Activated naive CD8-positive, alpha-beta T cell treated with anti-CD3 and anti-CD28 coated beads, Interleukin-2, amount 50 U/mL, for 24 hours (primary cell): ENCODE data around the gene APIP.
"Not testable (repeated sequence)": the region's sequence is repeated elsewhere in the genome, so short reads cannot be mapped to it uniquely, and the experiment has no call there.

Source experiments
- ATAC-seq: fragments of 150-1000 bp; cut with Tn5 transposase; one replicate; pipeline ENCODE4 v1.10.0; 2021
- DNase-seq: peaks from one replicate; pipeline ENCODE4 v3.0.0; 2021
- H3K27ac Mint-ChIP-seq: one replicate; pipeline ENCODE4 v1.8.0; 2021; ENCODE audit warnings: mild to moderate bottlenecking, mixed read lengths
- H3K27me3 Mint-ChIP-seq: one replicate; pipeline ENCODE4 v1.8.0; 2021; ENCODE audit warnings: mixed read lengths
- H3K36me3 Mint-ChIP-seq: one replicate; pipeline ENCODE4 v1.8.0; 2021; ENCODE audit warnings: low read depth, mixed read lengths
- H3K4me1 Mint-ChIP-seq: one replicate; pipeline ENCODE4 v1.8.0; 2021; ENCODE audit warnings: mixed read lengths
- H3K4me3 Mint-ChIP-seq: one replicate; pipeline ENCODE4 v1.8.0; 2021; ENCODE audit warnings: mild to moderate bottlenecking, moderate library complexity, mixed read lengths
- H3K9me3 Mint-ChIP-seq: one replicate; pipeline ENCODE4 v1.8.0; 2021; ENCODE audit warnings: mixed read lengths

Gene APIP

DNA sequence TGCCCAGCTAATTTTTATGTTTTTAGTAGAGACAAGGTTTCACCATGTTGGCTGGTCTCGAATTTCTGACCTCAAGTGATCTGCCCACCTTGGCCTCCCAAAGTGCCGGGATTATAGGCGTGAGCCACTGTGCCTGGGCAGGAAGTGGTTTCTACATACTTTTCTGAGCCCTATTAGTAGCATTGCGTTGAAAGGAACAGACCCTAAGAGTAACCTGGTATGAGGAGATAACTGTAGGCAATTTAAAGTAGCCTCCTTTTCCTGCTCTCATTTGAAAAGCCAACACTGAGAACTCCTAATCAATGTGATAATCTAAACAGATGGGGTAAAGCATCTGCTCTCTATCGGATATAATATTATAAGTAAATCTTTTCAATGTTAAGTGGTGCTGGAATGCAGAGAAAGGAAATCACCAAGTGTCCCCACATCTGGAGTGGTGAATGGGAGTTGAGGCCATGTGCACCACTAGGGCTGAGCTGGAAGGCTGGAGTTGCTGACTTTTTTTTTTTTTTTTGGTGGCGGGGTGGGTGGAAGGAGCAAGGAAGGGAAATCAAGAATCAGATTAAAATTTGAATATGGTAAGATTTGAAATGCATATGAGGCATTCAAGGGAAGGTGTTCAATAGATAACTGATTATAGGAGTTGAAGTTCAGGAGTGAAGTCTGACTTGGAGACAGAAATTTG lies 20.9 kb upstream of the APIP start:
- DNase-seq: no peak
- peaks cover 28% of the 10 kb centered on the region for H3K36me3 Mint-ChIP-seq
- no peak overlapping the region for H3K4me3 Mint-ChIP-seq
- H3K9me3 Mint-ChIP-seq: no peaks in the 10 kb centered on the region
- H3K4me1 Mint-ChIP-seq: peaks cover 17% of the 10 kb centered on the region
- no peak overlapping the region for H3K27ac Mint-ChIP-seq
- no peak for ATAC-seq
- no peaks in the 10 kb centered on the region for H3K27me3 Mint-ChIP-seq

DNA sequence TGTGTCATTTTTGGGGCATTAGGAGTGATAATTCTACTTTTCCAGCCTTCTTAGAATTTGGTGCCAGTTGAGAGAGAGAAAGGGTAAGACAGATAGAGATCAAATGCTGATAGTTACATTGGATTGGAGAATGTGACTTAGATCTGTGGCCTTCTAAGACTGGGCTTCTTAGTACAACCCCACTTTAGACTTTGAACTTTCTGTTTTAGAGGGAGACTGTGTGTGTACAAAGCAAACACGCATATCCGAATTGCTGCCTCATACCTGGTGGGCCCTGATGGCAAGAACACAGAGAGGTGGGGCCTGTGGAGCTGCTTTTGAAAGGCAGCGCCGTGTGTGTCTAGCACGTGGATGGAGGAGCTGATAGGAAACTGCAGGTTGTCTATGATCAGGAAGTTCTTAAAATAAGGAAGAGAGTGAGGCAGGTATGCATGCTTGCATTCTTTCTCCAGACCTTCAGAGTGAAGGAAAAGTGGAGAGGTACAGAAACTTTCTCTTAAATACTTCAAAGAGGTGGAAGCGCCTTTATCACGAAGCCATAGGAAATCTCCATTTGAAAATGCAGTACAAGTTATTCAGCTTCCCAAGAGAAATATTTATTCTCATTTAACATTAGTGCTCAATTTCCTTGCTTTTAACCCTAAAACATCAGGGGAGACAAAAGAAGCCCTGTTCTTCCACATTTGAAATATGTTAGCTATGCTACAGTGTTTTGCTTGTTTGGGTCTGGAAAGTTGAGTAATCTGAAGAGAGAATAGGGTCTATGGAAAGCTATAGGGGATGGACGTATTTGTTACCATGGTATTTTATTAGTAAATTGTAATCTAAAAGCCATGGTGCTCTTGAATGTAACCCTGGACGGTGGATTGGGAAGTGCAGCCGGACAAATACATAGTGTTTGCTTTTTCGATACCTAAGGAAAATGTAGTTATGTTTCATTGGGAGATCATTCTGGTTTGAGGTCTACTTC lies 13.9 kb upstream of the APIP start:
- no peaks in the 10 kb centered on the region for H3K9me3 Mint-ChIP-seq
- no peak overlapping the region for H3K4me3 Mint-ChIP-seq
- no peaks in the 10 kb centered on the region for H3K27me3 Mint-ChIP-seq
- DNase-seq: no peak
- peaks cover 19% of the 10 kb centered on the region for H3K4me1 Mint-ChIP-seq
- no peak for ATAC-seq
- peaks cover 11% of the 10 kb centered on the region for H3K36me3 Mint-ChIP-seq
- no peak overlapping the region for H3K27ac Mint-ChIP-seq

DNA sequence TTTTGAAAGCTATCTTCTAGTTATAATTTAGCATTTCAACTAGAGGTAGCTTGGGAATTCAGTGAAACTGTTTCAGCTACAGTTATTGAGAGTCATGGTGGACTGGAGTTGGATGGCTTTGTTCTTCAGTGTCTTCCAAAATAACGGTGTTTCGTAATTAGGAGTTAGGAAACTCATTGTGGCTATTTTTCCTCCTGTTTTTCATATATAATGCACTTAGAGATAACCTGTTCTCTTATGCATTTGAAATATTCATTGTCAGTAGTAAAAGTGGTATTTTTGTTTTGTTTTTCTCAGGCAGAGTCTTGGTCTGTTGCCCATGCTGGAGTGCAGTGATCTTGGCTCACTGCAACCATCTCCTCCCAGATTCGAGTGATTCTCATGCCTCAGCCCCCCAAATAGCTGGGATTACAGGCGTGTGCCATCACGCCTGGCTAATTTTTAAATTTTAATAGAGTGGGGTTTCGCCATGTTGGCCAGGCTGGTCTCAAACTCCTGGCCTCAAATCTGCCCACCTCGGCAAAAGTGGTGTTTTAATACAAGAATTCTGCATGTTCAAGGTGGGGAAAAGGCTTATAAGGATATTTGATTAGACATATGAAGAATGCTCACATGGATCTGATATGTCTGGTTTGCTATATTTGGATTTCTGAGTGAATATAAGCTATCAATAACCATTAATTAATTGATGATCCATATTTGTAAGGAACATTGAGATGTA lies 12.9 kb upstream of the APIP start:
- H3K27me3 Mint-ChIP-seq: no peaks in the 10 kb centered on the region
- no peaks in the 10 kb centered on the region for H3K9me3 Mint-ChIP-seq
- H3K4me3 Mint-ChIP-seq: no peak overlapping the region
- H3K4me1 Mint-ChIP-seq: peaks cover 19% of the 10 kb centered on the region
- DNase-seq (no peak), ATAC-seq (no peak)
- H3K27ac Mint-ChIP-seq: no peak overlapping the region
- H3K36me3 Mint-ChIP-seq: peaks cover 9% of the 10 kb centered on the region

DNA sequence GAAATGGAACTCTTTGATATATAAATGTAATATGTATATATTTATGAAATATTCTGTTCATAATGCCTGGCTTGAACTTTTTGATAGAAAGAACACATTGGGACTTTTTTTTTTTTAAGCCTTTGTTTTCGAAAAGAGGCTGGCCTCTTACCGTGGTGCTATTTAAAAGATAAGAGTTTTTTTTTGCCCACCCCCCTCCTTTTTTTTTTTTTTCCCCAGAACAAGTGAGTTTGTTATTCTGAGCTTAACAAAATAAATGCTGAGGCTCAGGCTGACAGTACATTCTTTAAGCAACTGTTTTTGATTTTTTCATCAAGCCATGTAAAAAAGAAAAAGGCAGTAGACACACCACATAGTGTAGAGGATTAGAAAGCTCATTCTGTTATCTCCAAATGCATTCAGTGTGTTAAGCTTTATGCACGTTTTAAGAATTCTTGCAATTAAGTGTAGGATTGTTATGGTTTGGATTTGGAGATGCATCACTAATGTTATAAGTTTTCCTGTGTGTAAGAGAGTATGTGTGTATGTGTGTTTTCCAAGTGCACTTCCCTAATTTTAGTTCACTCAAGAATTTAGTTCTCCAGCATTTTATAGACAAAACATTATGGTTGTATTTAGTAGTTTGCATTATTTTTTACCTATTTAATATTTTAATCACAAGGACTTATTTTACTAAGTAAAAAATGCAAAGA lies 12.2 kb upstream of the APIP start:
- Mint-ChIP-seq H3K27me3 (no peaks in the 10 kb centered on the region), H3K9me3 (no peaks in the 10 kb centered on the region), H3K27ac (no peak overlapping the region), H3K36me3 (peaks cover 6% of the 10 kb centered on the region), H3K4me1 (peaks cover 19% of the 10 kb centered on the region), H3K4me3 (no peak overlapping the region)
- ATAC-seq (no peak), DNase-seq (no peak)

DNA sequence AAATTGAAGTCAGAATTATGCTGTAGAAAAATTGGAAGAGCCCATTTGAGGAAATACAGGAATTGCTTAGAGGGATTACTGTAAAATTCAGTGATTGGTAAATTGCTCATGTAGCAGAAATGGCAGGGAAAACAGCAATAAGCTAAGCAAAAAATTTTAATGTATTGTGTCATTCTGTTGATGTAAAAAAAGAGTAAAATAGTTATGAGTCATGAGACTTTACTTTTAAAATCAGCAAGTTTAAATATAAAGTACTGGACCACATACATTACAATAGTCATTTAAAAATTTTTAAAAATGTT lies 10.6 kb upstream of the APIP start:
- ATAC-seq (no peak), DNase-seq (no peak)
- Mint-ChIP-seq H3K27me3 (no peaks in the 10 kb centered on the region), H3K36me3 (no peaks in the 10 kb centered on the region), H3K9me3 (no peaks in the 10 kb centered on the region), H3K4me1 (peaks cover 19% of the 10 kb centered on the region), H3K27ac (no peak overlapping the region), H3K4me3 (no peak overlapping the region)

DNA sequence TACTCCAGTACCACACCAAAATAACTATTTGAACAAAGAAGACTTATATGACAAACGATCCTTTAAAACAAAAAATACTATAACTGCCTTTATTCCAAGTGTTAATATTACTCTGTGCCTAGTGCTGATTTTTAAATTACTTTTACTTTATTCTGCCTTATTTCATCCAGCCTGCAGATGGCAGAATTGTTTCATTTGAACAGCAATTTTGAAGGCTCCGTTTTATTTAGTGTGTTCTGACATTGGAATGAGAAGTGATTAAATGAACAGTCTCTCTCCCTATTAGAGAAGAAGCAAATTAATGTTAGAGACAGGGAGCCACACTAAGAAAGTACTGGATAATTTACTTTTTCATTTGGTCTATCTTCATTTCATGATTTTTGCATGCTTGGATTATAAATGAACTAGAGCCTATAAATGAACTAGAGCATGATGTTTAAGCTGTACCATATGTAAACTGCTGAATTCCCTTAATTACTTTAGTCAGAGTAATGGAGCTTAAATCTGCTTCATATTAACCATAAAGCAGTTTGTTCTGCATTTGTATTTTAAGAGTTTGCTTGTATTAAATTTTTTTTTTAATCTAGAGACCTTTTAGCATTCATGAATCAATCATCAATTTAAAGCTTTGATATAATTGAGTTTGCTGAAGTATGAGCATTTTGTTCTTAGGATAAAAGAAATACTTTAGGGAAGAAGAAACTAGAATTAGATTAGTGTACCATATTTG lies 10.1 kb upstream of the APIP start:
- ATAC-seq: peak; percentile 43
- H3K9me3 Mint-ChIP-seq: no peaks in the 10 kb centered on the region
- H3K36me3 Mint-ChIP-seq: no peaks in the 10 kb centered on the region
- no peak overlapping the region for H3K27ac Mint-ChIP-seq
- DNase-seq: no peak
- H3K4me1 Mint-ChIP-seq: peaks cover 19% of the 10 kb centered on the region
- H3K4me3 Mint-ChIP-seq: no peak overlapping the region
- H3K27me3 Mint-ChIP-seq: no peaks in the 10 kb centered on the region

DNA sequence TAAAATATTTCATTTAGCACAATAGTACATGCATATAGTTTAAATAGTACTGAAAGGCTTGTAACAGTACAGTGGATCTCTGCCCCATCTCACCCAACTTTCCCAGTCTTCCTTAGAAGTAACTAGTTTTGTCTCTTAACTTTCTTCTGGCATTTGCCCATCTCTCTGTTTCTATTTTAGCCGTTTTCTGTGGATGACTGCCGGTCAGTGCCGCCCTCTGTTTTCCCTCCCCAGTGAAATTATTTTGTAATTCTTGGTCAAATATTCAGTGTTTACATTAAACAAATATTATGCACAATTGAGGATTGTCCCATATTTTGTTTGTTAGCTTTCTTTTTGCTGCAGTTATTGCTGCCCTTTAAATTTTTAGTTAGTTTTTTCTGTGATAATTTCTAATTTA lies 8.5 kb upstream of the APIP start:
- Mint-ChIP-seq H3K27ac (no peak overlapping the region), H3K27me3 (no peaks in the 10 kb centered on the region), H3K36me3 (no peaks in the 10 kb centered on the region), H3K4me1 (peaks cover 16% of the 10 kb centered on the region), H3K4me3 (no peak overlapping the region), H3K9me3 (no peaks in the 10 kb centered on the region)
- DNase-seq (no peak), ATAC-seq (no peak)

DNA sequence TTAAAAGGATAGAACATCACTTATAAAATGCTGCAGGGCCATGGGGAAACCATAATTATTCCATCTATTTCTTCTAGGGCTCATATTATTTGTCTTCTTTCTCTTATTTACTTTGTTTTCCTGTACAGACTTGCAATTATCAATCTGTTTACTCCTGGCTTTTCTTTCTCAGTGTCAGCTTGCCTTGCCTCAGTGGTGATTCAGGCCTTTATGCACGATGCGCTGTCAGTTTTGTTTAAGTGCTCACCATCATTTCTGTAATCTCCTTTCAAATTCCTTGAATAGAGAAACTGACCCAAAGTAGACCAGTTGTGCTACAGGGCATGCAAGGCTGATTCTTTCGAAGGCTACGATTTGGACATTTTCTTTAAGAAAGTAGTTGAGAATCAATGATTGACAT lies 5.0 kb upstream of the APIP start:
- H3K4me1 Mint-ChIP-seq: peaks cover 21% of the 10 kb centered on the region
- DNase-seq (no peak), ATAC-seq (no peak)
- H3K9me3 Mint-ChIP-seq: no peaks in the 10 kb centered on the region
- H3K27ac Mint-ChIP-seq: no peak overlapping the region
- no peaks in the 10 kb centered on the region for H3K27me3 Mint-ChIP-seq
- no peak overlapping the region for H3K4me3 Mint-ChIP-seq
- no peaks in the 10 kb centered on the region for H3K36me3 Mint-ChIP-seq

DNA sequence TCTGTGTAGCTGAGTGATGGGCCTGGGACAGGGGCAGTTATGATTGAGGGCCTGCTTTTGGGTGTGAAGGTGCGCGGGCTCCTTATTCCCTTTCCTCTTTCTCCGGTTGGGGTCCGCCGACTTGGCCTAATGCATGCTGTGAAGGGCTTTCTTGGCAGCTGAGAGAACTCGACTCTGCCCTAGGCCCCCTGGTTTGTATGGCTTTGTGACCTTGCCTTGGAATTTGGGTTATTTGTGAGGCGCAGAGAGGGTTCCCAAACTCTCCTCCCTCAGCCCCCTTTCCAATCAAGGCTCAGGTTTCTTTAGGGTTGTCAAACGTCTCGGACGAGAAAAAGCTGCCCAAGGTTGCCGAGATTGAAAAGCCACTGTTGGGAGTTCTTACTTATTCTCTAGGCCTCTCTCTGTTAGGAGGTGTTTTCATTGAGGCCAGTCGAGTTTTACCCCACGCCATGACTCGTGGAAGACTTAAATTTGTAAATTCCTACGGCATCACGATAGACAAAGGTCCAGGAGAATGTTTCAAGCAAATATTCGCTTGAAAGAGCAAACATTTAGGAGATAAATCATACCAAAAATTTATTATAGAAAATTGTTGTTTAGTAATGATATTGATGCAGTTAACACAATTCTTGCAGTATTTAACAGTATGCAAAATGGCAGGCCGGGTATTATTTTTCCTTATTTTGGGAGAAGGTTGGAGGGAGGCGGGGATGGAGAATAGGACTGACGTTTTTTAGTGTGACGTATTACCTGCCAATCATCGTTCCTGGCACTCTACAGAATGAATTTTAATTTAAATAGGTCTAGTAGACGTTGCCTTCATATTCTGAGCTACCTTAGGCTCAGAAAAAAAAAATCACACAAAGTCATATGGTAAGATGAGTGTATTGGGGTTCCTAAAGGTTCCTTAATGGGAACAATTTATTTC lies 928 bp upstream of the APIP start:
- Mint-ChIP-seq H3K9me3 (peaks cover 5% of the 10 kb centered on the region), H3K27me3 (no peaks in the 10 kb centered on the region), H3K4me3 (peak overlapping the region; percentile 95), H3K4me1 (peaks cover 33% of the 10 kb centered on the region), H3K27ac (peak overlapping the region; percentile 95), H3K36me3 (peaks cover 17% of the 10 kb centered on the region)
- ATAC-seq: no peak
- no peak for DNase-seq

DNA sequence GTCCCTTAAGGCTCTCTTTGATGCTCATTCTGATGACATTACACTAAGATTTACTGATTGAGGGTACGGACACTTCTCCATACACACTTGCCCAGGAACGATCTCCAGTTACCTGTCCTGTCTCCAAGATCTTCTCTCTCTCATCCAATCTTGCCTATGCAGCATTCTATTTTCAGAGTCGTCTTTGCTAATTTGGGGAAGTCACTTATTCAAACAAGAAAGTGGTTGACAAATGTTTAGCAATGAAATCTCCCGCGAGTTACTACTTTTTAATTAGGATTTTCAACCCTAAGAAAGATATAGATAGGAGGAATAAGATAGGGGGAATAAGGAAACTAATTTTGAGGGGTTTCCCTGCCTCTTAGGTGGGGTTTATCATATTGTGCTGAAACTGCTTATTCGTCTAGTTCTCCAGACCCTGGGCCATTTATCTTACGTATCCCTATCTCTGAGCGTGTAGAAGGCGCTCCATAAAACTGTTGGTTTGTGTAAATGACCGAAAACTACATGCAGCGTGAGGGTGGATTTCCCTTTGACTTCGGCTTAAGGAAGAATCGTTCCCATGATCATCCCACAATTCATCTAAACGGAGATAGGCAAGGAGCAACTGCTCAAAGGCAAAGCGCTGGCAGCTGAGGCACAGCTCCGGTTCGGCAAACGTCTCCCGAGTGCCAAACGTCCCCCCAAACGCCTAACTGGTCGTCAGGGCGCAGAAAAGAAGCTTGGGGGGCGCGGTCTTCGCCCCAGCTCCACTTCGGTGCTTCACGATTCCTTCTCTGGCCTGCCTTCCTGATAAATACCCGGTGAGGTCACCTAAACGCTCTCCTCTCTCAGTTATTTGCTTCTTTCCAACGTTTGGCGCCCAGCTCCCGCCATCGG lies 804 bp downstream of the APIP start:
- Mint-ChIP-seq H3K9me3 (peaks cover 5% of the 10 kb centered on the region), H3K4me3 (peak overlapping the region; percentile 95), H3K27ac (peak overlapping the region; percentile 95), H3K27me3 (no peaks in the 10 kb centered on the region), H3K4me1 (peaks cover 31% of the 10 kb centered on the region), H3K36me3 (peaks cover 17% of the 10 kb centered on the region)
- ATAC-seq: peak; percentile 1
- no peak for DNase-seq

DNA sequence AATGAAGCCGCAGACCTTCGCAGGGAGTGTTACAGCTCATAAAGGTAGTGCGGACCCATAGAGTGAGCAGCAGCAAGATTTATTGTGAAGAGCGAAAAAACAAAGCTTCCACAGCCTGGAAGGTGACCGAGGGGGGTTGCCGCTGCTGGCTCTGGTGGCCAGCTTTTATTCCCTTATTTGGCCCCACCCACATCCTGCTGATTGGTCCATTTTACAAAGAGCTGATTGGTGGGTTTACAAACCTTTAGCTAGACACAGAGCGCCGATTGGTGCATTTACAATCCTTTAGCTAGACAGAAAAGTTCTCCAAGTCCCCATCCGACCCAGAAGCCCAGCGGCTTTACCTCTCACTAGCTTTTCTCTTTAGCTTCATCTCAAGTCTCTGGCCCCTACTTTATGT lies 2.6 kb downstream of the APIP start:
- not testable (repeated sequence) for H3K27me3 Mint-ChIP-seq, DNase-seq, H3K27ac Mint-ChIP-seq, H3K4me3 Mint-ChIP-seq, ATAC-seq, H3K9me3 Mint-ChIP-seq
- H3K36me3 Mint-ChIP-seq: peaks cover 17% of the 10 kb centered on the region
- peaks cover 28% of the 10 kb centered on the region for H3K4me1 Mint-ChIP-seq

DNA sequence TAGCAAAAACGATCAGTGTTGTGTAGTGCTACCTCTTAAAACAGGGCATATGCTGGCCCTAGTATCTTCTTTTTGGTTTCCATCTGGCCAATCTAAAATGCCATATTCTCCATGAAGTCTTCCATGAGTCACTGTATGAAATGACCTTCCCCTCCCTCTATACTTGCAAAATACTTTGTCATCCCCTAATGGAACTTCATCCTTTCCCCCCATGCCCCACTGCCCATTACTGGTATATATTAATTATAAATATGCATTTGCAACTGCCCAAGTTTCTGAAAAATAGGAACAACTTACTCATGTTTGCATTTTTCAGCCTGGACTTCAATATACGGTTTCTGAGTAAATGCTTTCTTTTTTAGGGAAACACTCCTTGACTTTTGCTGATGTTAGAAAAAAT lies 4.5 kb downstream of the APIP start:
- no peak overlapping the region for H3K27ac Mint-ChIP-seq
- no peaks in the 10 kb centered on the region for H3K27me3 Mint-ChIP-seq
- no peak for DNase-seq
- ATAC-seq: no peak
- peaks cover 13% of the 10 kb centered on the region for H3K4me1 Mint-ChIP-seq
- no peak overlapping the region for H3K4me3 Mint-ChIP-seq
- peaks cover 17% of the 10 kb centered on the region for H3K36me3 Mint-ChIP-seq
- peaks cover 5% of the 10 kb centered on the region for H3K9me3 Mint-ChIP-seq
